GM19328 (cell line): ENCODE measurements around the gene KCNK16.

Source experiments
- ATAC-seq: cut with Tn5 transposase; IDR thresholded peaks from one replicate; pipeline ENCODE4 v1.9.1; 2021; ENCODE audit warnings: mild to moderate bottlenecking, moderate library complexity; ENCODE audit not compliant: unreplicated experiment

The KCNK16 gene

DNA sequence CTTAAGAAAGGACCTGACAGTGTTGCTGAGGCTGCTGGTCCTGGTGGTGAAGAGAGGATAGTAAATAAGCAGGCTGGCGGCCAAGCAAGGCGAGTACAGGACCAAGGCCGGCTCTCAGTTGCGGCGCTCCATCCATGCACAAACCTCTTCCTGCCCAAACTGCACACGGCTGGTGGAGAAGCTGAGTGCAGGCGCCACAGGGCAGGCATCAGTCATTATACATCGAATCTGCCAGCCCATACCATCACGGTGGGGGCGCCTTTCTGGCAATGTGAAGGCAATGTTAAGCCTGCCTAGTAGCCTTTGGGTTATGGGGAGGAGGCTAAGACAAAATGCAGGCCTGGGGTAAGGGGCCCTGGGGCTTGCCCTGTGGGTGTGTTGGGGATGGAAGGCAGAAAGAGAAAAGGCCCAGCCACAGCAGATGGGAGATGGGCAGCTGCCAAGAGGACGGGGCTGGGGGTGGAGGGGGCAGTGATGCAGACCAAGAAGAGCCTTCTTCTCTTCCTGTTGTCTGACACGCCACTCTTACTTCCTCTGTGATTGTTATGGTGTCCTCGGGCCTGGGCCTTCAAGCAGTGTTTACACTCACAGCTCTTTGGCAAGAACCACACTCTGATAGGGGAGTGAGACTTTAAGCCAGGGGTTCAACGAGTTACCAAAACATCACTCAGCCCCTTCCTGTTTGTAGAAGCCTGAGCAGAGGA, 20.3 kb upstream of the KCNK16 start:
- ATAC-seq: no peak

DNA sequence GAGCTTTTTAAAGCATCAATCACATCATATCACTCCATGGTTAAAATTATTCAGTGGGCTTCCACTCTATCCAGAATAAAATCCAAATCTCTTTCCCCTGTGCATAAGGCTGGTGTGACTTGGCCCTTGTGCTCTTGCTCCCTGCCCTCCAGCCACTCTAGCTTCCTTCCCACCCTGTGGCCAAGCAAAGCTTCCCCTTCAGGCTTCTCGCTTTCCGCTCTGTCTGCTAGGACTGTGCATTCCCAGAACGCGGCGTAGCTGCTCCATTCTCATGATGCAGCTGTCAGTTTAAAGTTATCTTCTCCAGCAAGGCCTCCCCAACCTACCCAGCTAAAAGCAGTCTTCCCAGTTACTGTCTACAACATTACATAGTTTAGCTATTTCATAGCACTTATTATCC, 19.4 kb upstream of the KCNK16 start:
- ATAC-seq: no peak

DNA sequence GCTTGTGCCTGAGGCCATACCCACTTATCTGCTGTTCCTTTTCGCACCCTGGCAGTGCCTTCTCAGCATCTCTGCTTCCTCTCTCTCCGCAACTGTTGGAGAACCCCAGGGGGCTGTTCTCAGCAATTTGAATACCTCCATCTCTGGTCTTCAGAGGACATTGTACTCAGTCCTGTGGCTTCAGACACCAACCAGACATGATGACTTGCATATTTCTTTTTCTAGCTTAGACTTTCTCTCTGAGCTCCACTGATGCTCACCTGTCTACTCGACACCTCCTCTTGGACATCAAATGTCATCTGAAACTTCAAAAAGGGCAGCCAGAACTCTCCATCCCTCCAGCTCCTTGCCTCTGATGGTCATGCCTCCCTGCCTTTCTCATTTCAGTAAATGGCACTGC, 18.9 kb upstream of the KCNK16 start:
- ATAC-seq: no peak

DNA sequence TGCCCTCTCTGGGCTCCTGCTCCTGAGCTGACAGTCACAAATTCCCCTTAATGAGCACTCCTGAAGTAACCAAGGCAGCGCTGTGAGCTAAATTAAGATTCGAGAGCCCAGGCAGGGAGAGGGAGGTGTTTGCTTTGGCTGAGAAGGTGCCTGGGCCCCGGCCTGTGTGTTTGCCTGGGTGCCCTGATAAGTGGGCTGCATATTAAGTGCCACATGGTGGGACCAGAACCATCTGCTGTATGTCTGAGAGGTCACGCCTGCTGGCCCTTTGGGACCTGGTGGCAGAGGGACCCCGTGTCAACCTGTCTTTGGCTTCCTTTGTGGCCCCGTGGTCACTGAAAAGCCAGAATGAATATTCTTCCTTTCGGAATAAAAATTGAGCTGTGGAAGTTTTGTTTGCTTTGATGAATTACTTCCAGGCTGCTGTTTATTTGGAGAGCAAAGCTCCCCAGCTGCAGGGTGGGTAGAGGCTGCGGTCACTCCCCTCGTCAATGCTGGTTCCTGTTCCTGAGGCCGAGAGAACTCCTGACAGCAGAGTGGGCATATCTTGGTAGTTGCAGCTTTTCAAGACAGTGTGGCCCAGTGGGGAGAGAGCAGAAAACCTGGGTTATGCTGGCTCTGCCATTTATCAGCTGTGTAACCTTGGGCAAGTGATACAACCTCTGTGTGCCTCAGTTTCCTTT, 17.5 kb upstream of the KCNK16 start:
- no peak for ATAC-seq

DNA sequence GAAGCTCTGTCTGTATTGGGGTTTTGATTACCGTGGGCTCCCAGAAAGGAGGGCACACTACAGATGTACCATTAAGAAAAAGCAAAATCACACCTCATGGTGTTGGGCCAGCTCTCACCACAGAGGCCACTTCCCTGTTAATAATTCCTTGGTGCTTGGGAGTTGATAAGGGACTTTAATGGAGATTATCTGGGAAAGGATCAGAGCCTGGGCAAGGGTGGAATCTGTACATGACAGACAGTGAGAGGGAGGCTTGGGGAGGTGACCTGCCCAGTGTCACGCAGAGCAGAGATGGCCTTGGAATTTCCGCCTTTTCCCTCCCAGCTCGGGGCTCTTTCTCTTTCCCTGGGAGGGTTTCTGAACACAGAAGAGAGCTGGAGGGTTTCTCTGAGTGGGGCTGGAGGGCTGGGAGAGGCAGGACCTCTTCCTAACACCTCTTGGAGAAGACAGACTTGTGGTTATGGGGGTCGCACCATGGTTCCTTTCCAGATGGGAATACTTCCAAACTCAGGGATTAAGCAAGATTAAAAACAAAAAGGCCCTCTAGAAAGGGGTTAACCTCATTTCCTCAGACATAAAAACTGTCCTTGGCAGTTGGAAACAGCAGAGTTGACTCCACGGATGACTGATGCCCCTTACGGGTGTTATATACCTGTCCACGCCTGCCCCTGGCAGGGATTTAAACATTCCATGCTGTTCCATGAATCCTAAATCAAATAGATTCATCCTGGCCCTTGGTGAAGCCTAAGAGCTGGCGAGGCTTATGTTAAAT, 16.8 kb upstream of the KCNK16 start:
- no peak for ATAC-seq

DNA sequence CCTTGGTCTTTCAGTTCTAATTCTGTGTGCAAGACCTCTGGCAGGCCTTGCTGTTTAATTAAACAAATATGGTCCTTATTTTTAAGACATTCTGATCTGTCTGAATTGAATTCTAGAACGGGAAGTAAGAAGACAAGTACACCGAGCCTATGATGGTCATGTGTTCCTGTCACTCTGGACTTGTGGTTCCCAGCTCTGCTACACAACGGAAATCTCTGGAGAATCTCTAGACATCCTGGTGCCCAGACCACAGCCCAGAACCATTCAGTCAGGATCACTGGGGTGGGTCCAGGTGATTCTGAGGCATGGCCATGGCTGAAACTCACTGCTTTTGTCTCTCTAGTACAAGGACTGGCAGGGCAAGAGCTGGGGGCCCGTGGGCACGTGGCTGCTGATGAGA, 15.9 kb upstream of the KCNK16 start:
- ATAC-seq: no peak

DNA sequence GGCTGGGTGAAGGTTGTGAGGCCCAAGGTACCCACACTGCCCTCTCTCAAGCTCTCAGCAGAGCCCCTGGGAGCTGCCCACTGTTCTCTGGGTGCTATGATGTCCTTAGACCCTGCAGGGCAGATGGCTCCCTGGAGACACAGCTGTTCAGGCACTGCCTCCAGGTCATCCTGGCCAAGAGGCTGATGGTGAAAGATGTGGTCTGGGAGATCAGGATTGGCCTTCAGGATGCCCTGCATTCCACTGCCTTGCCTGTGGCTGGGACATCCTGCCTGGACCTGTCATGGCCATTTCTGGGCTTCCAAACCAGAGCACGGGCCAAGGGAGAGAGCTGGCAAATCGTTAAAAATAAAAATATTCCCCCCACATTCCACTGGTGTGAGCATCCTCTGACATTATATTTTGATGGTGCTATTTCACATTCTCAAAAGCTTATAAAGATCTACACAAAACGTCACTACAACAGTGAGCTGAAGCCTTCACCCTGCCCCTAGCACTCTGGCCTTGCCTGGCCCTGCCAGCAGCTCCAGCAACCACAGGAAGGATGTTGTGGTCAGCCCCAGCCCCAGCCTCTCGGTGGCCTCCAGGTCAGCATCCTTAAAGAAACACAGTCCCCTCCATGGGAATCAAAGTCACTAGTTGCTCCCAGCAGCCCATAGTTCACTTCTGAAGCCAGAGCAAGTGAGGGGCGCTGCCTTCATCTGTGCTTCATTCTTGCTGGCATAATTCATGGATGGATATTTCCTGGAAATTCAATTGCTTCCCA, 13.5 kb upstream of the KCNK16 start:
- no peak for ATAC-seq

DNA sequence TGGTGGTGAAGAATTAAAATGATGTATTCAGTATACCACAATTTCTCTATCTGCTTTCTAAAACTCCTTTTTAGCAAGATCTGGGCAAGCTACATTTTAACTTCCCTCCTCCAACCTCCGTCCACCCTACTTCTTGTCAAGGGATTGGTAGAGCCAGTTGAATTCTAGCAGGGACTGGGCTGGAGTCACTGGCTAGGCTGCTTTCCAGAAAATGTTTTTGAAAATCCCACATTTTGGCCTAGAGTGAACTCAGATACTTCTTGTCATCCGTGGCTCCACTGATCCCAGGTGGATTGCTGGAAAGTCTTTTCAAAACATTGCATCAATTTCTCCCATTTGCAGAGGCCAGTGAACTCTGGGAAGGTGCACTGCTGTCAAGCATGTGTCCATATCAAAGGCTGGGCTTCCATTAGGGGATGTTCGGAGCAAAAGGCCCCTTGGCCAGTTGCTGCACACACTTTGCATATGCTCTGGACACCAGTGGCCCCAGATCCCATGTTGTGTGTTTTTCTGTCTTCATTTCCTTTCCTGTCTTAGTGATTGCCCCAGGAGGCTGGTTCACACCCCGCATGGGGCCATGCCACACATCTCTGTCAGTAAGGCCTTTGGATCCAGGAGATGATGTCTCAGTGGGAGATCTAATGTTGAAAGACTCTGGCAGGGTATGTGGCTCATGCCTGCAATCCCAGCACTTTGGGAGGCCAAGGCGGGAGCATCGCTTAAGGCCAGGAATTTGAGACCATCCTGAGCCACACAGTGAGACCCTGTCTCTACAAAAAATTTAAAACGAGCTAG, 11.3 kb upstream of the KCNK16 start:
- no peak for ATAC-seq

DNA sequence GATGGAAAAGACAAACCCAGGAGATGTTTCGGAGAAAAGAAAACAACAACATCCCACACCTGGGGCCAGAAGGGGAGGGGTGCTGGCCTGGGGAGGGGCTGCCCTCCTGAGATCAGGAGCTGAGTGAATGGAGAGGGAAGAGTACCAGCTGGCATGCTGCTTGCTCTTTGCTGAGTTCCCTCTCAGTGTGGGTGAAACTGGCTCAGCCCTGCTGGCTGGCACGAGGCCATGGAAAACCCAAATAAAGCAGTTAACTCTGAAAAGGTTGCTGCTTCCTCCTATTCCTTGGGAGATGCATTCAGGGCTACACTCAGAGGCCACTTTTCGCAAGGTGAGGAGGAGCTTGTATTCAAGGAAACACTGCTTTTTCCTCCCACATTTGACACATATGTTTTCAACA, 8.0 kb upstream of the KCNK16 start:
- ATAC-seq: no peak

DNA sequence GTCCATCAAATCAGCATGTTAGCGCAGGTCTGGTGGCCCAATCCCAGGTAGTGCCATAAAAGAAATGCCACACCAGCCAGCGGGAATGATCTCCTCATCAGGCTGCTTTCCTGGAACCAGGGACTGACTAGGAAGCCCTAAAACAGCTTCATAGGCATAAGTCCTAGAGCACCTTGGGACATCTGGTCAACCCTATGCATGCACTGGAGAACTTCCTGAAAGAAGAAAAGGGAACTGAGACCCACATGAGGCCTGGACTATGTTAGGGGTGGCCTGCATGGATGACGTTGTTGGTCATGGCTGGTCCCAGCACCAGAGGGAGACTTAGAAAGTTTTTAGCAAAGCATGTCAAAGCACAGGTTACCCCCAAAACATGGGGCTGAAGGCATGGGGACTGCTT, 7.6 kb upstream of the KCNK16 start:
- no peak for ATAC-seq

DNA sequence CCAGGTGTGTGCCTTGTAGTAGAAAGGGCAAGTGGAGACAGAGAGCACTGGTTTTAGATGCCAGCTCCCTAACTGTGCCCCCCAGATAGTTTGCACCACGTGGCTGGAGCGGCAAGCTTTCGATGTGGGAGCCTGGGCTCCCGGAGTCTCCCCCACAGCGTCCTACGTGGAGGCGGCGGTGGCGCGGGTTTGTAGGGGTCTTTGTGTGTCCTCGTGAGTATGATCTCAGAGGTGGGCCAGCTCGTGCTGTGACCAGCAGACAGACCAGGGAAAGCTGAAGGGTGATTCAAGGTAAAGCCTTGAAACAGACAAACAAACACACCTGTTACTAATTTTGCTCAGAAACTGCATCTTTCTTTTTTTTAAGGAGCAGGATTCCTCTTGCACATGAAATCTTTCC, 5.6 kb upstream of the KCNK16 start:
- no peak for ATAC-seq

DNA sequence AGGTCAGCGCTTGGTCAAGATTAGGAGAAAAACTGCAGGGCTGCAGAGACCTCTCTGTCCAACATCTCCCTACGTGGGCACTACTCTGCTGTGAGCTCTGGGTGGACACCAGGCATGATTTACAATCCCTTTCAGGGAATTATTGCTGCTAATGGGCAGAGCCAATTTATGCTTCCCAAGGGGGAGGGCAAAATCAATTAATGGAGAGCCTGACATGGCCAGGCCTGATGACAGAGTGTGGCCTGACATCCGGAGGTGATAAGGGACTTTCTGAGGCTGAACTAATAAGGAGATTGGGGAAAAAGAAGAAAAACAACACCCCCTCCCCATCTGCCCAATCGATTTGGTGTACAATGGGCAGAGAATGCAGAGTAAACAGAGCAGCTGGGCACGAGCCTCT, 5.0 kb upstream of the KCNK16 start:
- ATAC-seq: no peak

DNA sequence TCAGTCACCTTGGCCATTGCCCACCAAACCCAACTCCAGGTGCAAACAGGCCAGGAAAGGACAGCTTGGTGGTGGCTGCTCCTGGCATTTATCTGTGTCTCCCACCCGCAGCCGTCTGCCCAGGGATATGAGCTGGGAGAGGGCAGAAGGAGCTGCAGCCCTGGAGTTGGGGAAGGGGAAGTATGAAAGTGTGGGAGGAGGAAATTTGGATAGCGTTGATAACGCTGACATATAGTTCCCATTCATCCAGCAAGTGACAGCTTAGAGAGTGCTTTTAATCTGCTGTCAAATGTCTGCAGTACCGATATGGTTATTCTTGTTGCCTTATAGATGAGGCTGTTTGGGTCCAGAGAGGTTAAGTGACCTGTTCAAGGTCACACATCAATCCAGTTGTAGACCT, 741 bp downstream of the KCNK16 start:
- no peak for ATAC-seq

DNA sequence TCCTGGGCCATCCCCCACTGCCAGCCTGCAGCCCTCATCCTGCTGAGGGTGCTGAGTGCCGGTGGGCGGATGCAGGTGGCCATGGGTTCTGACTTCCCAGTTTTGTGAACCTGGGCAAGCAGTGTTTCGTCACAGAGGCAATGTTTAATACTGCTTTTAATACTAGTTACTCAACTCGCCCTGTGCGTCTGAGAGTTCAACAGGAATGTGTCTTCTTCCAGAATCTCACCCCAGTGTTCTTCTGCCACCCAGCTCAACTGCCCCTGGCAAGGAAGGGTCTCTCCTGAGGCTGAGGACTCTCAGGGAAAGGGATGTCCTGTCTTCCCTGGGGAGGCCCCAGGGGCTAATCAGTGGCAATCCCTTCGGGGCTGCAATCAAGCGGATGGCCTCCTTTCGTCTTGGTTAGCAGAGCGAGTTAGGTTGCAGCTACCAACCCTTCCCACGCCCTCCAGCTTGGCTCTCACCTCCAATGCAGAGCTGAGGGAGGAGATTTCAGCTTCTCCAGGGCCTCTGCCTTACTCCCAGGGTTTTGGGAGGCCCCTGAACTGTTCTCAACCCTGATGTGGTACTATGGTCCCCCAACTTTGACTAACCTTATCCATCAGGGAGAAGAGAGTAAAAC, 2.0 kb downstream of the KCNK16 start:
- ATAC-seq: no peak

DNA sequence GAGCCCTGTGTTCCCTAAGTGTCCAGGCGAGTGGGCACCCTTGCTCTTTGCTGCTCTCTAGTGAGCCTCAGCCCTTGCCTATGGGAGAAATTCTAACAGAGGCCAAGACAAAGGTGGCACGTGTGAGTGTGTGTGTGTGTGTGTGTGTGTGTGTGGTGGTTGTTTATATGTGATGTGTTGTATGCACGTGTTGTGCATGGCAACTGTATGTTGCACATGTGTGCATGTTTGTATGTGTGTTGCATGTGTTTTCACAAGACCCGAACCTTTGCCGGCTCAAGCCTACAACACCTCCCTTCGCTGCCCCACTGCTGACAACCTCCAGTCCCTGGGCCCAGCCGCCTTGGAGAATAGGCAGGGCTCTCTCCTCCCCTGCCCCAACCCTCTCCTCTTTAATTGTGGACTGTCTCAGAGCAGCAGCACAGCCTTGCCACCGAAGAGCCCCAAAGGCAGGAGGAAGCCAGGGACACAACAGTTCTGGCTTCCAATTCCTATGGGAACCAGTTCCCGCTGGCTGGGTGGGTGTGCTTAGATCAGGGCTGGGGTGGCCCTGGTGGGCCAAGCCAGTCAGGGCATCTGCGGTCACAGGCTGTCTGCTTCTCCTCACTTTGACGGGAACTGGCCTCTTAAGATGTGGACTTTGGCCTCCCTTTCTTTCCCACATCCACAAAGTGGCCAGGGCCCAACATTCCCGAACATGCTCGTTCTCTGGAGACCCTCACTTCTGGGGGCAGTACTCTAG, 2.7 kb downstream of the KCNK16 start:
- no peak for ATAC-seq

DNA sequence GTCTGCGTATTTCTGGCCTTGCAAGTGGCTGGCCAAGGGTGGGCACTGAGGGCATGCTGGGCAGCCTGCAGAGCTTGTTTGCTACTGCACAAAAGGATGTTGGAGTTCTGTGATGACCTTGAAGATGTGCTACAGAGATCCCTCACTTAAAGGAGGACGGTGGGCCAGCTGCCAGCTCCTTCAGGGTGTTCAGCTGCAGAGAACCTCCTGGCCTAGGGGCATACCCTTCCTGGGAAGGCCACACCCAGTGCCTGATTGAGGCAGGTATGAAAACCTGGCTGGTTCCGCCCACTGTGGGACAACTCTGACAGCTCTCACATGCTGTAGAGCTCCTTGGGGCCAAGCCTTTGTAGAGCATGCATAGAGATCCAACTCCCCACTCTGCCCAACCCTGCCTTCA, 5.2 kb downstream of the KCNK16 start:
- ATAC-seq: no peak

DNA sequence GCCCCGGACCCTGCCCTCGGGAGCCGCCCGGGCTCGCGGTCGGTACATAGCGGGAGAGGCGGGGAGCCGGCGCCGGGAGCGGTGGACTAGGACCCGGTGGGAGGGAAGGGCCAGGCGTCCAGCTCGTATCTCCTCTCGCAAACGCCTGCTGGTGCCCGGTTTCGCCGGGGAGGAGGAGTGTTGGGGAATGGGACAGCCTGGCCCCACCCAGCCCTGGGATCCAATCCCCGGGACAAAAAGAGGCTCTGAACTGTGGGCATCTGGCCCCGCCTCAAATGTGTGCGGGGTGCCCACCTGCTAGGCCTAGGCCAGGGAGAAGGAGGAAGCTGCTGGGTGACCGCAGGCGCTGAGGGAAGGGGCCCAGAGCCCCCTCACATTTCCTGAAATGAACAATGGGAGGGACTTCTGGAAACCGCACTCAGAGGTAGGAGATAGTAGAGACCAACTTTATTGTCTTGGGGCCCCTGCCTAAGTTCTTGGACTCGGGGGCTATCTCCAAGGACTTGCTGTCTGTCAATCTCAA, 8.2 kb downstream of the KCNK16 start, which contains the start of gene KCNK17:
Gene KCNK17 (minus strand): TSS at position 147 of the 523 bp plus-strand sequence. CDS start 99 bp downstream, at position 48.
- ATAC-seq: no peak

DNA sequence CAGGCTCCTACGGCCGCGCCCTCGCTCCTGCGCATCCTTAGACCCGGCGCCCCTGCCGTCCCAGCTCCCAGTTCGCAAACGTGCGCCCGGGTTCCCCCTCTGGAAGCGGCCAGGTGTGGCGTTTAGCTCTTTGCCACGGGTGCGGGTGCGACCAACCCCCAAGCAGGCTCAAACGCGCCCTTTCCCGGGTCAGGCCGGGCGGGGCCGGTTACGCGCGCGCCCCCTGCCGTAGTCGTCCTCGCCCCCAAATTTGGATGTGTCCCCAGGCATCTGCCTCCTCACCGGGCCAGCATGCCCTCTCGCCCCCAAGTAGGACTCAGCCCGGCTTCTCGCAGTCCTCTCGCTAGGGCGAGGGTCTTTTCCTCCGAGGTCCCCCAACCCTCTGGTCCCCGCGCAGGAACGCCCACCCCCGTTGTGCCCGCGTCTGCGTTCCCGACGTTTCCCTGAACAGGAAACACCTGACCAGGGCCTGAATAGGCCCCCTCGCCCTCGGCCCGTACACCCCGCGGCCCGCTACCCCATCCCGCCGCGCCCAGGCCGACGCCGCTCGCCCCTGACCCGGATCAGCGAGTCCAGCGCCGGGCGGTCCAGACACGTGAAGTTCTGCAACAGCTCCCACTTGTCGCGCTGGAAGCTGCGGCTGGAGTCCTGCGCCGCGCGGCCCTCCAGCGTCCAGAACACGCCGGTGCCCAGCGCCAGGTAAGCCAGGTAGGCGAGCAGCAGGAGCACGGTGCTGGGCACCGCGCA, 8.8 kb downstream of the KCNK16 start:
- ATAC-seq: no peak
